ENCODE results near the gene SH2D6.

DNA sequence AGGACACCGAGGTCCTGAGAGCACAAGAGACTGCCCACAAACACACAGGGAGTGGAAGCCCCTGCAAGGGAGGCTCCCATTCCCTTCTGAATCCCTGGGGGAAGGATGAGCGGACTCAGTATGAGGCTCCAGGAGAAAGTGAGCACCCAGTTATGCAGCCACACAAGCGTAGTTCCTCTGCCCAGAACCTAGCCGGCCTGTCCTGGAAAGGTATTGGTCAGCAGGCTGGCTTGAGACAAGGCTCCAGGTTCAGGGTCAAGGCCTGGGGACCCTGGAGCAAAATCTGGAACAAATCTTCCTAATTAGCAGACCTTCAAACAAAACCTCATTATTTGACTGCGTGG, 7.1 kb upstream of the SH2D6 start:
- TF ChIP-seq, protein P1, sequence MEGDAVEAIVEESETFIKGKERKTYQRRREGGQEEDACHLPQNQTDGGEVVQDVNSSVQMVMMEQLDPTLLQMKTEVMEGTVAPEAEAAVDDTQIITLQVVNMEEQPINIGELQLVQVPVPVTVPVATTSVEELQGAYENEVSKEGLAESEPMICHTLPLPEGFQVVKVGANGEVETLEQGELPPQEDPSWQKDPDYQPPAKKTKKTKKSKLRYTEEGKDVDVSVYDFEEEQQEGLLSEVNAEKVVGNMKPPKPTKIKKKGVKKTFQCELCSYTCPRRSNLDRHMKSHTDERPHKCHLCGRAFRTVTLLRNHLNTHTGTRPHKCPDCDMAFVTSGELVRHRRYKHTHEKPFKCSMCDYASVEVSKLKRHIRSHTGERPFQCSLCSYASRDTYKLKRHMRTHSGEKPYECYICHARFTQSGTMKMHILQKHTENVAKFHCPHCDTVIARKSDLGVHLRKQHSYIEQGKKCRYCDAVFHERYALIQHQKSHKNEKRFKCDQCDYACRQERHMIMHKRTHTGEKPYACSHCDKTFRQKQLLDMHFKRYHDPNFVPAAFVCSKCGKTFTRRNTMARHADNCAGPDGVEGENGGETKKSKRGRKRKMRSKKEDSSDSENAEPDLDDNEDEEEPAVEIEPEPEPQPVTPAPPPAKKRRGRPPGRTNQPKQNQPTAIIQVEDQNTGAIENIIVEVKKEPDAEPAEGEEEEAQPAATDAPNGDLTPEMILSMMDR (IDR thresholded peaks at IDR 0.05) = no peak
- TF ChIP-seq POLR2A (IDR thresholded peaks at IDR 0.05) = no peak

Measured in lower leg skin (tissue), 3 donors.